ENCODE measurements around the gene CD6.
A peak's percentile ranks its signal among the peaks of the same experiment; 100 is the strongest.

CD6 gene

GRCh38 chr11:60981515-60981914 is 10.0 kb downstream of the CD6 start:
- TF ChIP-seq CTCF (IDR thresholded peaks at IDR 0.05; ENCODE audit: low read depth, low read length) = no peak
- no peak overlapping the region for H3K4me3 ChIP-seq (replicated peaks in 1 of 2; ENCODE audit: low read depth in 2 of 2, low read length in 2 of 2)
- no peak for DNase-seq (ENCODE audit: low read depth in 2 of 2)

DNA sequence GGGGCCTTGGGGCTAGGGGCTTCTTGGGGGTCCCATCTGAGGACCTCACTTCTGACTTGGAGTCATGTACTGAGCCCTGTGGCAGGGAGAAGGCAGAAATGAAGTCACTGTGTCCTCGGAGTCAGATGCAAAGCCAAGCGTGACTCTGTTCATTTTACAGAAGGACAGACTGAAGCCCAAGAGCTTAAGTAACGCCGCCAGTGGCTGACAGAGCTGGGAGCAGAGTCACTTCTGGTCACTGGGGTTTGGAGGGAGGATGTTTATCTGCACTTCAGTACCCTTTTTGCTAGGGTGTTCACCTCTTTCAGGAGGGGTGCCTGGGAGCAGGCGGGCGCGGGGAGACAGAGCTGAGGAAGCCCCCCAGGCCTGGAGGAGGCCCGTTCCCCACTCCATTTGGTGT is 10.7 kb downstream of the CD6 start:
- no peak for TF ChIP-seq CTCF (IDR thresholded peaks at IDR 0.05; ENCODE audit: low read depth, low read length)
- H3K4me3 ChIP-seq (replicated peaks in 1 of 2; ENCODE audit: low read depth in 2 of 2, low read length in 2 of 2) = no peak overlapping the region
- no peak for DNase-seq (ENCODE audit: low read depth in 2 of 2)

DNA sequence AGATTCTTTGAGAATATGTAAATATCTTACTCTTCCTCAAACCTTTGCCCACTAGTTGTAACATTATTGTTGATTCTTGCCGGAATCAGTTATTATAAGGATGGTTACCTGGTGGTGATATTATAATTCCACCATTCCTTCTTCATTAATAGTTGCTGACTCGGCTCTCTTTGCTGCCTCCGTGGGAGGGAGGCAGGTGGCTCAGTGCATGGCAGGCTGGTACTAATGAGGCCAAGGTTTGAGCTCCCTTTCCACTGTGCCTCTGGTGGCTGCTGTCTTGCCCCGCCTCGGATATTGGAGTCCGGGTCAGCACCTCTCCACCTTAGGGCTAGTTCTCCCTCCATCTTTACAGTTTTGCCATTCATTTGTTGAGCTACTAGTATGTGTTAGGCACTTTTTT is 12.7 kb downstream of the CD6 start:
- no peak for TF ChIP-seq CTCF (IDR thresholded peaks at IDR 0.05; ENCODE audit: low read depth, low read length)

GRCh38 chr11:60984636-60985035 is 13.2 kb downstream of the CD6 start:
- no peak for DNase-seq (ENCODE audit: low read depth in 2 of 2)
- no peak for TF ChIP-seq CTCF (IDR thresholded peaks at IDR 0.05; ENCODE audit: low read depth, low read length)
- H3K4me3 ChIP-seq (replicated peaks in 1 of 2; ENCODE audit: low read depth in 2 of 2, low read length in 2 of 2) = no peak overlapping the region

More for the DNA sequence above, 12.7 kb downstream of the CD6 start:
- DNase-seq (ENCODE audit: low read depth in 2 of 2) = no peak
- no peak overlapping the region for H3K4me3 ChIP-seq (replicated peaks in 1 of 2; ENCODE audit: low read depth in 2 of 2, low read length in 2 of 2)

DNA sequence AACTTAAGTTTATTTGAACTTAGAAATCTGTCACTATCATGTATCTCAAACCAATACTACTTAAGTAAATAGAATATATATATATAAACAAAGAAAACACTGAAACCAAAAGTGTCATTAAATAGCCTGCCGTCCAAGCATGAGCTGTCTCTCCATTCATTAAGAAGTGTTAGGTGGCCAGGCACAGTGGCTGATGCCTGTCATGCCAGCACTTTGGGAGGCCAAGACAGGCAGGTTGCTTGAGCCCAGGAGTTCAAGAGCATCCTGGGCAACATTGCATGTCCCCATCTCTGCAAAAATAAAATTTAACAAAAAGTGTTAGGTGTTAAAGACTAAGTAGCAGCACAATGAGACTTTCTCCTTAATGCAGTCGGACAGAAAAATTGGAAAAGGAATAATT is 14.0 kb downstream of the CD6 start:
- no peak for TF ChIP-seq CTCF (IDR thresholded peaks at IDR 0.05; ENCODE audit: low read depth, low read length)
- no peak overlapping the region for H3K4me3 ChIP-seq (replicated peaks in 1 of 2; ENCODE audit: low read depth in 2 of 2, low read length in 2 of 2)
- no peak for DNase-seq (ENCODE audit: low read depth in 2 of 2)

DNA sequence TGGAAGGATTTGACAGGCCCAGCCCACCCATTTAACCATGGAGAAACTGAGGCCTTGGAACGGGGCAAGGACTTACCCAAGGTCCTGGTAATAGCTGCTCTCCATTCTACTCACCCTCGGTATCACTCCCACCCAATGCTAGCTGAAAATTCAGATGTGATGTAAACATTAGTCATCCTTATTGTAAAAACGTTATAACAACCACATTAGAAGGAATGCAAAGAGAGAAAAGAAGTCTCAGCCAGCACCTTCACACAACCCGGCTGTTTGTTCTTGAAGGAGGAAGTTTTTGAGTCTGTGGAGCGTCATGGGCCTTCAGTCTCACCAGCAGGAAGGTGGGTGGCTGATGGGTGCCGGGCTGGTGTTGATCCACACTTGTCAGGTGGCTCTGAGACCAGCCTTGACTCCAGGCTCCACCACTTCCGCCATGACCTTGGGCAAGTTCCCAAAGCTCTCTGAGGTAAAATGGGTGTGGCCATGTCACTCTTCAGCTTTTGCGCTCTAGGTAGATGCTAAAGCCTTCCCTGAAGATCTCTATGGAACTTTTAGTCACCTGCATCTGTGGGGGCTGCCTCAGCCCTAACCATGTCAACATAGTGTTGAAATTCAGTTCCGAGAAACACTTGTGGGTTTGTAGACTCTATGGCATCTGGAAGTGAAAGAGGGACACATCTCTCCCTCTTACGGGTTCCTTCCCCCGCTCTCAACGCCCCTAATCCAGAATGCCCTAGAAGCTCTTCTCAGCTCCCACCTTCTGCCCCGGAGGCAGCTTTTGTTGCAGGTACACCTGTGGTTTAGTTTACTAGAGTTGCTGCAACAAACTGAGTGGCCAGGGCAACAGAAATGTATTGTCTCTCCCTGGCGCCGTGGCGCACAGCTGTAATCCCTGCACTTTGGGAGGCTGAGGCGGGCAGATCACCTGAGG is 14.8 kb downstream of the CD6 start:
- TF ChIP-seq CTCF (IDR thresholded peaks at IDR 0.05; ENCODE audit: low read depth, low read length) = no peak
- peak in 1 of 2 donors; percentile 64 for DNase-seq (ENCODE audit: low read depth in 2 of 2)
- no peak overlapping the region for H3K4me3 ChIP-seq (replicated peaks in 1 of 2; ENCODE audit: low read depth in 2 of 2, low read length in 2 of 2)
